NAMALWA (cell line): ENCODE results near the gene INPP5A.
"Not testable (repeated sequence)": the region's sequence is repeated elsewhere in the genome, so short reads cannot be mapped to it uniquely, and the experiment has no call there.

Experiments used
- DNase-seq: peaks from one replicate; pipeline ENCODE4 v3.0.0-alpha.2; 2015; ENCODE audit warnings: low spot score

INPP5A gene

DNA sequence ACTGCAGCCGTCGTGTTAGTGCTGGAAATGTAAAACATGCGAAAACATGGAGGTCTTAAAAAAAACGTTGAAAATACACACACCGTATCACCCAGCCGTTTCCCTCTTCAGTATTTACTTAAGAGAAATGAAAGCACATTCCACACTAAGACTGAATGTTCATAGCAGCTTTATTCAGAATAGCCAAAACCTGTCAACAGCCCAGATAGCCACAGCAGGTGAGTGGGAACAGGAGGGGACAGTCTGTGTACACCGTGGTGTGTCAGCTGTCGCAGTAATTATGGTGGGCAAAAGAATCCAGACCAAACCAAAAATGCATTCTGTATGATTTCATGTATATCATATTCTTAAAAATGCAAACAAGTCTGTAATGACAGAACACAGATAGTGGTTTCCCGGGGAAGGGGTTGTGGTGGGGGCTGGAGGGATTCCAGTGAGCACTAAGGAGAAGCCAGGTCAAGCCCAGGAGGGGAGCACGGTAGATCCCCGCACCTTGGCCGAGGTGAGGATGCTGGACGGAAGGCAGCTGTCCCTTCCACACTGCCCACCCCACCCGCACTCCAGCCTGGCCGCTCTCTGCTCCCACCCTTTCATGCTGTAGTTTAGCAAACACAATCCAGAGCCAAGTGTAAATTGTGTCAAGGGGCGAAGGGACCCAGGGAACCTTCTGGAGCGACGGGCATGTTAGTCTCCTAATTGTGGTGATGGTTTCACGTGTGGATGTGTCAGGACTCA lies 124.8 kb downstream of the INPP5A start:
- DNase-seq, result no peak

- DNase-seq, result no peak
Observed at GRCh38 chr10:132663666-132664365, 126.2 kb downstream of the INPP5A start.

GRCh38 chr10:132664407-132664806 lies 126.8 kb downstream of the INPP5A start:
- no peak for DNase-seq

GRCh38 chr10:132664883-132665282 lies 127.3 kb downstream of the INPP5A start:
- no peak for DNase-seq

DNA sequence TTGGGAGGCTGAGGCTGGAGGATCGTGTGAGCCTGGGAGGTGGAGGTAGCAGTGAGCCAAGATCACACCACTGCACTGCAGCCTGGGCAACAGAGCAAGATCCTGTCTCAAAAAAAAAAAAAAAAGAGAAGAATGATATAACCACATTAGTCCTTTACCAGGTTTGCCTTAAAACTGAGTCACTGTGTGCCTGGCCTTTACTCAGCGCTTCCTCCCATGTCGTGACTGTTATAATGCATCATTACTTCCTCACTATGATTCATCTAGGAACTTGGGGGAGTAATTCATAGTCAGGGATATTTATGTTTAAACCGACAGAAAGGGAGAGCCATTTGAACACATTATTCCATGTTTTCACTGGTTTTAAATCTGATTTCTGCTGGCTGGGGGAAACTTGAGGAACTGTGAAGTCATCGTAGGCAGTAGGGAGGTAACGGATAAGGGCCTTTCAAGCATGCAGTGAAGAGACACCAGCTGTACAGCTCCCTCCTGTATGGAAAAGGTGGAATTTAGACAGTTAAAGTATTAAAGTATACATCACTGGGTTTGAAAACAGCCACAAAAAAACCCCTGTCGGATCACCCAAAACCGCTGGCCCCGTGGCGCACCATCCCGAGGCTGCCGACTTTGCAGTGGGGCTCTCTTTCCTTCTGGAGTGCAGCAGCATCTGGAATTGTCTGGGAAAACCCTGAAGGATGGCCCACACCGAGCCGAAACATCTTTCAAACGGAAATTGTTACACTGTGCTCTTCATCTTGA lies 128.5 kb downstream of the INPP5A start:
- DNase-seq, result no peak

- DNase-seq, result no peak
Observed at GRCh38 chr10:132666705-132667341, 129.2 kb downstream of the INPP5A start.

- DNase-seq, result no peak
Observed at GRCh38 chr10:132667342-132668047, 129.9 kb downstream of the INPP5A start.

GRCh38 chr10:132668048-132668394 lies 130.4 kb downstream of the INPP5A start:
- no peak for DNase-seq

- no peak for DNase-seq
Observed at GRCh38 chr10:132669208-132669861, 131.7 kb downstream of the INPP5A start.

DNA sequence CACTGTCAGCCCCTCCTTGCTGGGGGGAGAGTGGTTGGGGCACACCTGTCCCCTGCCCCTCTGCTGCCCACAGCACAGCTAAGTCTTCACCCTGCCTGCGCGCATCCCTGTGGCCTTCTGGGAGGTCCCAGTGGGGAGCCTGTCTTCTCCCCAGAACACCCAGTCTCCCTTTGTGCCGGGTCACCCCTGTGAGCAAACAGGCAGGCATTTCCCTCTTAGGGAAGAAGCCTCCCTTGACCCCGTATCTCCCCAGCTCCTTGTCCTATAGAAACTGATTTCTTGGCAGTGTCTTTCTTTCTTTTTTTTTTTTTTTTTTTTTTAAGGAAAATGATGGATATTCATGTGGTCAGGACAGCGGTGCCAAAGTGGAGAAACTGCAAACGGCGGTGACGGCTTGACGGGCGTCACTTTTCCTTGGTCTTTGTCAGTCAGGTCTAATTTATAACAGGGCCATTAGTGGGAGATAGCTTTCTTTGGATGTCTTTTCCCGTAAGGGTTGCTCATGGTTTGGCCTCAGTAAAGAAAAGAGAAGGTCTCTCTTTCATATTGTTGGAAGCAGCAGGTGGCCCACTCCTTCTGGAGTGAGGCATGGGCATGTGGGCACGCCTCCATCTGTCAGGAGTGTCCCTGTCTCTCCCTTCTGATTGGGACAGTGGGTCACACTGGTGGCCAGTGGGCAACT lies 133.1 kb downstream of the INPP5A start:
- DNase-seq, result no peak

- peak; percentile 49 for DNase-seq
Observed at GRCh38 chr10:132671228-132672154, 133.9 kb downstream of the INPP5A start.

DNA sequence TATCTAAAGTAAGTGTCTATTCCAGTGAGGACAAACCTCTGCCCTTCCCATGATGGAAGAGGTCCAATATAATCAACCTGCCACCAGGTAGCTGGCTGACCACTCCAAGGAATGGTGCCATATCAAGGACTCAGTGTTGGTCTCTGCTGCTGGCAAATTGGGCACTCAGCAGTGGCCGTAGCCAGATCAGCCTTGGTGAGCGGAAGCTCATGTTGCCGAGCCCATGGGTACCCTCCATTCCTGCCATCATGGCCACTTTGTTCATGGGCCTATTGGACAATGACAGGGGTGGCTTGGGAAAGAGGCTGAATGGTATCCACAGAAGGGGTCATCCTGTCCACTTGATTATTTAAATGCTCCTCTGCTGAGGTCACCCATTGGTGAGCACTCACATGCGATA lies 136.2 kb downstream of the INPP5A start:
- not testable (repeated sequence) for DNase-seq

- DNase-seq, result no peak
Observed at GRCh38 chr10:132674311-132674710, 136.7 kb downstream of the INPP5A start.

DNA sequence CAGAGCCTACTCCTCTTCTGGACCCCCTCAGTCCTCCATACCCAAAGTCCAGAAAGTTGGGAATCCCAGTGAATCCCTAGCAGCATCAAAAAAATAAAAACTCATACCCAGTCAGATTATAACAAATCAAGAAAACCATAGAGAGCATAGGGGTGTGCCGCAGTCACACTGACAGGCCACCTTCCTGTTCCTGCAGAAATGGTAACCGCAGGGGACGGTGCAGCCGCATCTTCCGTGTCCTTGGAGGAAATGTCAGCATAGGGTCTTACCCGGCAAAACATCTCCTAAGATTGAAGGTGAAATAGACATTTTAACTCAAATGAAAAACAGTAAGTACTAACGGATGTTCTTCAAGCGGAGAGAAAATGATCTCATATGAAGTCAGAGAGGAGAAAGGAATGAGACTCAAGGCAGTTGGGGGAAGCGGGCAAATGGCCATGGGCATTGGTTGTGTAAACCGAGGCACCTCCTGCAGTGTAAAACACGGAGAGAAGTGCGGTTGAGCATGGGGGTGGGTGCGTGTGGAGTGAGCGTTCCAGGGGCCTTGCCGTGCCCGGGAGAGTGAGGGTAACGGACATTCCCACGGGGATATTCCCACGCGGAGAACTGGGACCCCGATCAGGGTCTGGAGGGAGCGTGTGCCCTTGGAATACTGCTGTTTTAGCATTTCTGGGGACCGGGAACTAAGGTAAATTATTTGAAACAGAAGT lies 137.6 kb downstream of the INPP5A start:
- no peak for DNase-seq

DNA sequence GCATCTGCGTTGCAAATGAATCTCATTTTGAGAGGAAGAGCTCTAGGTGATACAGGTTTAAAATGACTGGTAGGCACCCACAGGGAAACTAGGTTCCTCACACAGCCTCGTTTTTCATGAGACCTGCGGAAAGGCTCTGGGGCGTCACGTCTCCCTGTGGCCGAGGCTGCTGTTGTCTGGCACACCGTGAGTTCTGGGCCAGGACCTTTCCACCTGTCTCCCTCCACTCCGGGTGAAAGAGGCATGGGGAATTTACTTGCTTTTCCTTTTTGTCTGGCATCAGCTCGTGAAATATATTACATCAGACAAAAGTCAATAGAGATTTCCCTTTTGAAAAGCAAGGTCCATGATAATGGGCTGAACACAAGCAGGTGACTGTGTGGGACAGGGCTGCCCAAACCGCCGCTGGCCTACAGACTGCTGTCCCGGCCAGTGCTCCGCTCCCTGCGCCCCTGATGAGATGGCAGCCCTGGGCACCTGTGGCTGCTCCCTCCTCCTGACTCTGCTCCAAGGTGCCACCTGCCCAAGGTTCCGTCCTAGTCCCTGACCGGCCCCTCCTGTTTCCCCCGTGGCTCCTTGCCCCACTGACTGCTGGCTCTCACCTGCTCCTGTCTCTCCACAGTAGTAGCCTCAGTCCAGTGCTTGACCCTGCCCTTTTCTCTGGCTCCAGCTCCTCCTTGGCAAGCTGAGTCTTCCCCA lies 138.8 kb downstream of the INPP5A start:
- no peak for DNase-seq

- DNase-seq, result no peak
Observed at GRCh38 chr10:132677096-132677472, 139.5 kb downstream of the INPP5A start.

- no peak for DNase-seq
Observed at GRCh38 chr10:132677473-132678227, 140.1 kb downstream of the INPP5A start.
